Uterus (tissue), 2 donors: Measurements from ENCODE around the gene RAB11FIP3.

Experiments used
- CTCF ChIP-seq, 4 experiments: fragments of 200-600 bp in 2 of 4; fragments of 450-650 bp in 2 of 4; sonication (generic) in 2 of 4; IDR thresholded peaks; one replicate each; pipeline ENCODE4 v1.5.1; 2016 to 2019; ENCODE audit warnings: antibody characterized with exemption in 4 of 4, mild to moderate bottlenecking in 2 of 4, moderate library complexity in 1 of 4
- POLR2A ChIP-seq, 2 donors: fragments of 450-650 bp; IDR thresholded peaks; one replicate each; pipeline ENCODE4 v1.6.1; 2016; ENCODE audit warnings: antibody characterized with exemption in 2 of 2, mild to moderate bottlenecking in 1 of 2, moderate library complexity in 1 of 2

GRCh38 chr16:528111-529011 lies 102.9 kb downstream of the RAB11FIP3 start:
- TF ChIP-seq CTCF (IDR thresholded peaks at IDR 0.05) (no peak), POLR2A (IDR thresholded peaks at IDR 0.05) (no peak)
